Keratinocyte (primary cell): Measurements from ENCODE around the gene BTRC. TPM values are rescaled to one million over a fixed set of nuclear protein-coding genes. Genes with fewer than 3 reads are reported as not detected.
"Not testable (repeated sequence)": the region's sequence is repeated elsewhere in the genome, so short reads cannot be mapped to it uniquely, and the experiment has no call there.

Source experiments
- DNase-seq: peaks from one replicate; pipeline ENCODE4 v3.0.0-alpha.2; 2011; ENCODE audit warnings: low read depth, missing footprints, low spot score
- FAIRE-seq: peaks from 2 replicates; lab custom pipeline; 2011; peaks lifted over from hg19 to GRCh38; lab: Jason Lieb, UNC
- H2AFZ ChIP-seq: 2 replicates; pipeline ENCODE4 v1.6.0; 2012; ENCODE audit warnings: low read length, control low read depth, inconsistent platforms; ENCODE audit not compliant: control insufficient read depth
- H3K27ac ChIP-seq: 2 replicates; pipeline ENCODE4 v1.5.1; 2011; ENCODE audit warnings: low read length; ENCODE audit not compliant: control insufficient read depth, insufficient read depth
- H3K27me3 ChIP-seq: 3 replicates; pipeline ENCODE4 v1.6.0; 2011; ENCODE audit warnings: low read length; ENCODE audit not compliant: control insufficient read depth, insufficient read depth; ENCODE audit errors: extremely low read depth
- H3K36me3 ChIP-seq, 2 experiments: 2 replicates in 1 of 2; 3 replicates in 1 of 2; pipeline ENCODE4 v1.5.1; 2011; ENCODE audit warnings: low read length in 2 of 2, mild to moderate bottlenecking in 1 of 2; ENCODE audit not compliant: control insufficient read depth in 2 of 2, insufficient read depth in 2 of 2; ENCODE audit errors: extremely low read depth in 1 of 2
- H3K4me1 ChIP-seq: 3 replicates; pipeline ENCODE4 v1.5.1; 2011; ENCODE audit warnings: low read length; ENCODE audit not compliant: control insufficient read depth, insufficient read depth; ENCODE audit errors: extremely low read depth
- H3K4me2 ChIP-seq: 3 replicates; pipeline ENCODE4 v1.6.0; 2011; ENCODE audit warnings: low read depth, low read length; ENCODE audit not compliant: control insufficient read depth, insufficient read depth; ENCODE audit errors: extremely low read depth
- H3K4me3 ChIP-seq, 3 experiments: fragments of 200-600 bp in 1 of 3; sonication (generic) in 1 of 3; 2 replicates in 2 of 3; 3 replicates in 1 of 3; pipeline ENCODE4 v1.5.1; 2011 to 2016; ENCODE audit warnings: low read length in 3 of 3, mild to moderate bottlenecking in 3 of 3, control low read depth in 2 of 3, inconsistent platforms in 1 of 3, low read depth in 1 of 3, mixed read lengths in 1 of 3, mixed run types in 1 of 3, moderate library complexity in 1 of 3; ENCODE audit not compliant: control insufficient read depth in 2 of 3, insufficient read depth in 2 of 3; ENCODE audit errors: extremely low read depth in 1 of 3
- H3K79me2 ChIP-seq: 2 replicates; pipeline ENCODE4 v1.6.0; 2012; ENCODE audit warnings: low read length; ENCODE audit not compliant: control insufficient read depth, insufficient read depth
- H3K9ac ChIP-seq: 3 replicates; pipeline ENCODE4 v1.6.0; 2011; ENCODE audit warnings: low read length; ENCODE audit not compliant: control insufficient read depth, insufficient read depth; ENCODE audit errors: extremely low read depth
- H3K9me1 ChIP-seq: 3 replicates; pipeline ENCODE4 v1.6.0; 2011; ENCODE audit warnings: low read length; ENCODE audit not compliant: control insufficient read depth, insufficient read depth; ENCODE audit errors: extremely low read depth
- H3K9me3 ChIP-seq: 2 replicates; pipeline ENCODE4 v1.5.1; 2012; ENCODE audit warnings: low read depth, low read length; ENCODE audit not compliant: control insufficient read depth
- H4K20me1 ChIP-seq: 3 replicates; pipeline ENCODE4 v1.6.0; 2011; ENCODE audit warnings: low read length; ENCODE audit not compliant: control insufficient read depth, insufficient read depth; ENCODE audit errors: extremely low read depth
- CTCF ChIP-seq, 3 experiments: IDR thresholded peaks in 1 of 3; conservative IDR thresholded peaks in 1 of 3; optimal IDR thresholded peaks in 1 of 3; 2 replicates in 2 of 3; 3 replicates in 1 of 3; pipeline versions ENCODE3 to v1.5.1; 2011; ENCODE audit warnings: low read length in 3 of 3, mild to moderate bottlenecking in 3 of 3, moderate library complexity in 2 of 3, control low read depth in 1 of 3, inconsistent platforms in 1 of 3; ENCODE audit not compliant: insufficient read depth in 2 of 3; ENCODE audit errors: extremely low read depth in 1 of 3
- EZH2 ChIP-seq: IDR thresholded peaks from one replicate; pipeline ENCODE4 v1.6.1; 2012; ENCODE audit warnings: inconsistent platforms, mild to moderate bottlenecking, low read length, moderate library complexity
- dilution Hi-C: fragments of 300-500 bp; cut with MboI; formaldehyde crosslinking; loops from one replicate; pipeline ENCODE4 v1.7.0; 2020; ENCODE audit warnings: low sequenced_read_pairs; ENCODE audit not compliant: extremely low pct_ligation_motif_present
- polyA plus RNA-seq, 5 experiments: library from polyadenylated mRNA; depleted of rRNA in 3 of 5; stranded (reverse) in 3 of 5; stranded (forward) in 1 of 5; unstranded in 1 of 5; fragments of >200 nt; gene quantifications; 1 replicate in 1 of 5; 2 replicates in 3 of 5; 3 replicates in 1 of 5; pipeline versions ENCODE4 v1.2.1 to v1.2.3, GENCODE V29; 2011 to 2012; ENCODE audit warnings: missing spikeins in 2 of 5, low read depth in 1 of 5, low replicate concordance in 1 of 5

Gene BTRC
- polyA plus RNA-seq, 1 donor (not counting 4 experiments of a cell fraction or from before 2014, with no cell fraction given): 21.7 TPM

GRCh38 chr10:101386659-101387259 lies 32.8 kb downstream of the BTRC start:
- H3K4me1 ChIP-seq: no peaks in the 10 kb centered on the region
- DNase-seq (no peak), FAIRE-seq (no peak)
- dilution Hi-C loops: no loop called here
- no peak overlapping the region for H3K27ac ChIP-seq
- no peaks in the 10 kb centered on the region for H3K9me1 ChIP-seq
- H3K9ac ChIP-seq: no peak overlapping the region
- TF ChIP-seq CTCF (optimal IDR thresholded peaks at IDR 0.05 in 1 of 3, IDR thresholded peaks at IDR 0.05 in 1 of 3, conservative IDR thresholded peaks at IDR 0.05 in 1 of 3; ENCODE audit: extremely low read depth in 1 of 3, insufficient read depth in 2 of 3, low read length in 3 of 3): no peak
- TF ChIP-seq EZH2: no peak
- no peak overlapping the region for H3K4me3 ChIP-seq
- H2AFZ ChIP-seq: no peak overlapping the region
- H4K20me1 ChIP-seq: no peaks in the 10 kb centered on the region
- H3K27me3 ChIP-seq: no peaks in the 10 kb centered on the region
- no peak overlapping the region for H3K4me2 ChIP-seq
- H3K79me2 ChIP-seq: no peaks in the 10 kb centered on the region
- H3K9me3 ChIP-seq: no peaks in the 10 kb centered on the region
- H3K36me3 ChIP-seq: no peaks in the 10 kb centered on the region

GRCh38 chr10:101388676-101389276 lies 34.8 kb downstream of the BTRC start:
- dilution Hi-C loops: no loop called here
- FAIRE-seq: no peak

GRCh38 chr10:101389532-101389931 lies 35.6 kb downstream of the BTRC start:
- H3K27me3 ChIP-seq, H3K4me2 ChIP-seq, H4K20me1 ChIP-seq, FAIRE-seq, DNase-seq, H3K36me3 ChIP-seq, H3K9me1 ChIP-seq, H2AFZ ChIP-seq, H3K27ac ChIP-seq, H3K79me2 ChIP-seq, H3K9me3 ChIP-seq, H3K4me1 ChIP-seq, H3K9ac ChIP-seq, dilution Hi-C loops, H3K4me3 ChIP-seq: not testable (repeated sequence)

More at GRCh38 chr10:101388676-101389276, 34.8 kb downstream of the BTRC start:
- Histone ChIP-seq H3K4me3 (no peak overlapping the region), H2AFZ (no peak overlapping the region), H3K79me2 (no peaks in the 10 kb centered on the region), H3K27me3 (no peaks in the 10 kb centered on the region), H3K36me3 (no peaks in the 10 kb centered on the region), H4K20me1 (no peaks in the 10 kb centered on the region), H3K4me2 (no peak overlapping the region), H3K4me1 (no peaks in the 10 kb centered on the region), H3K9me3 (no peaks in the 10 kb centered on the region), H3K27ac (no peak overlapping the region), H3K9me1 (no peaks in the 10 kb centered on the region), H3K9ac (no peak overlapping the region)
- no peak for TF ChIP-seq EZH2
- no peak for TF ChIP-seq CTCF (optimal IDR thresholded peaks at IDR 0.05 in 1 of 3, IDR thresholded peaks at IDR 0.05 in 1 of 3, conservative IDR thresholded peaks at IDR 0.05 in 1 of 3; ENCODE audit: extremely low read depth in 1 of 3, insufficient read depth in 2 of 3, low read length in 3 of 3)
- DNase-seq: no peak
